Stomach (tissue), 4 donors: ENCODE results near the gene NGLY1.

ENCODE experiments used
- POLR2A ChIP-seq, 4 donors: fragments of 450-650 bp; IDR thresholded peaks; one replicate each; pipeline ENCODE4 v1.6.1; 2016; ENCODE audit warnings: antibody characterized with exemption in 4 of 4, control low read depth in 2 of 4, mild to moderate bottlenecking in 1 of 4, moderate library complexity in 1 of 4
- TF ChIP-seq, protein P1 (sequence below), 7 experiments: fragments of 450-650 bp in 4 of 7; fragments of 200-600 bp in 3 of 7; sonication (generic) in 3 of 7; IDR thresholded peaks; one replicate each; pipeline ENCODE4 v1.5.1; 2016 to 2019; ENCODE audit warnings: antibody characterized with exemption in 7 of 7, control low read depth in 2 of 7, mild to moderate bottlenecking in 1 of 7

DNA sequence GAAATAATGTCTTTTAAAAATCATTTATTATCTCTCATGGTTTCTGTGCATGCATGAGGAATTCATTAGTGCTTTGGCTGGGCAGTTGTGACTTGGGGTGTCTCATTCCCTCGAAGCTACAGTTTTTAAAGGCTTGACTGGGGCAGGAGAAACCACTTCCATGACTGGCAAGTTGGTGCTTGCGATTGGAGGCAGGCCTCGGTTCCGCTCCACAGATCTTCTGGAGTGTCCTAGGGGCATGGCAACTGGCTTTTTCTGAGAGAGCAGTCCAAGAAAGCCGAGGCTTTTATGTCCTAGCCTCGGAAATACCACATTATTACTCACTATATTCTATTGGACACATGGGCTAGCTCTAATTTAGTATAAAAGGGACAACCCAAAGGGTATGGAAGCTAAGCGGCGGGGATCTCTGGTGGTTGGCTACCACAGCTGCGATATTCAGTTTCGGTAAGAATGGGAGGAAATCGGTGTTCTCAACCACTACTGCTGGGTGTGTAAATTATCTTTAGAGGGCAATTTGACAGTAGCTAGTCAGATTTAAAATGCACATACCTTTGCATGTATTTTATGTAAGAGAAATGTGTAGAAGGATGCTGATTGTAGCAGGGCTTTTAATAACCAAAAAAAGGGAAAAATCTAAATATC, 69.8 kb downstream of the NGLY1 start:
- TF ChIP-seq, protein P1, sequence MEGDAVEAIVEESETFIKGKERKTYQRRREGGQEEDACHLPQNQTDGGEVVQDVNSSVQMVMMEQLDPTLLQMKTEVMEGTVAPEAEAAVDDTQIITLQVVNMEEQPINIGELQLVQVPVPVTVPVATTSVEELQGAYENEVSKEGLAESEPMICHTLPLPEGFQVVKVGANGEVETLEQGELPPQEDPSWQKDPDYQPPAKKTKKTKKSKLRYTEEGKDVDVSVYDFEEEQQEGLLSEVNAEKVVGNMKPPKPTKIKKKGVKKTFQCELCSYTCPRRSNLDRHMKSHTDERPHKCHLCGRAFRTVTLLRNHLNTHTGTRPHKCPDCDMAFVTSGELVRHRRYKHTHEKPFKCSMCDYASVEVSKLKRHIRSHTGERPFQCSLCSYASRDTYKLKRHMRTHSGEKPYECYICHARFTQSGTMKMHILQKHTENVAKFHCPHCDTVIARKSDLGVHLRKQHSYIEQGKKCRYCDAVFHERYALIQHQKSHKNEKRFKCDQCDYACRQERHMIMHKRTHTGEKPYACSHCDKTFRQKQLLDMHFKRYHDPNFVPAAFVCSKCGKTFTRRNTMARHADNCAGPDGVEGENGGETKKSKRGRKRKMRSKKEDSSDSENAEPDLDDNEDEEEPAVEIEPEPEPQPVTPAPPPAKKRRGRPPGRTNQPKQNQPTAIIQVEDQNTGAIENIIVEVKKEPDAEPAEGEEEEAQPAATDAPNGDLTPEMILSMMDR (IDR thresholded peaks at IDR 0.05) = no peak
- no peak for TF ChIP-seq POLR2A (IDR thresholded peaks at IDR 0.05)
